Measurements from ENCODE around the gene DPCD. TPM values are rescaled to one million over a fixed set of nuclear protein-coding genes. Genes with fewer than 3 reads are reported as not detected.

DPCD gene
- polyA plus RNA-seq, 1 donor from 2014 or later, result 234 TPM

DNA sequence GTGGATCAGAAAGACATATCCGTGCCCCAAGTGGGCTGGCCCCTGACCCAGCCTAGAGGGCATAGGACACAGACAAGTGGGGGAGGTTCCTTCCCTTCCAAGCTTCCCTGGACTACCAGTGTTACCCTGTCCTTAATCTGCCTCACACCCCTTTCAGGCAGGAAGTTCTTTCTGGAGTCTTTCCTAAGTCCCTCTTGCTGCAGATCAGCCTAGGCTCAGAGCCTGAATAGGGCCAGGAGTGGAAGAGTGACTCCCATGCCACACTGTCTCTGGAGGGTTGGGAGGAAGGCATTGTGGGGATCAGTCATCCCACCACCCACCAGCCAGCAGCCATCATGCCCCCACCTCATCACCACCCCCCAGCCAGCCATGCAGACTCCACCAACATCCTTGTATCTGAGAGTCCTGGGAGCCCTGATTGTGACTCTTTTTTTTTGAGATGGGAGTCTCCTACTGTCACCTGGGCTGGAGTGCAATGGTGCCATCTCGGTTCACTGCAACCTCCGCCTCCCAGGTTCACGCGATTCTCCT lies 22.7 kb upstream of the DPCD start:
- no peaks in the 10 kb centered on the region for H3F3A ChIP-seq (ENCODE audit: insufficient read depth, low read length, poor library complexity, severe bottlenecking)
- H3K79me2 ChIP-seq (replicated peaks; ENCODE audit: insufficient read depth, low read length), result no peaks in the 10 kb centered on the region
- no peak overlapping the region for H3K9ac ChIP-seq (ENCODE audit: low read length)
- no peaks in the 10 kb centered on the region for H3K9me3 ChIP-seq (ENCODE audit: low read length)
- no peak overlapping the region for H3K4me2 ChIP-seq (ENCODE audit: low read length)
- H4K20me1 ChIP-seq (ENCODE audit: insufficient read depth), result no peaks in the 10 kb centered on the region
- H3K9me2 ChIP-seq (ENCODE audit: insufficient read depth, low read length), result no peaks in the 10 kb centered on the region
- TF ChIP-seq, protein P1, sequence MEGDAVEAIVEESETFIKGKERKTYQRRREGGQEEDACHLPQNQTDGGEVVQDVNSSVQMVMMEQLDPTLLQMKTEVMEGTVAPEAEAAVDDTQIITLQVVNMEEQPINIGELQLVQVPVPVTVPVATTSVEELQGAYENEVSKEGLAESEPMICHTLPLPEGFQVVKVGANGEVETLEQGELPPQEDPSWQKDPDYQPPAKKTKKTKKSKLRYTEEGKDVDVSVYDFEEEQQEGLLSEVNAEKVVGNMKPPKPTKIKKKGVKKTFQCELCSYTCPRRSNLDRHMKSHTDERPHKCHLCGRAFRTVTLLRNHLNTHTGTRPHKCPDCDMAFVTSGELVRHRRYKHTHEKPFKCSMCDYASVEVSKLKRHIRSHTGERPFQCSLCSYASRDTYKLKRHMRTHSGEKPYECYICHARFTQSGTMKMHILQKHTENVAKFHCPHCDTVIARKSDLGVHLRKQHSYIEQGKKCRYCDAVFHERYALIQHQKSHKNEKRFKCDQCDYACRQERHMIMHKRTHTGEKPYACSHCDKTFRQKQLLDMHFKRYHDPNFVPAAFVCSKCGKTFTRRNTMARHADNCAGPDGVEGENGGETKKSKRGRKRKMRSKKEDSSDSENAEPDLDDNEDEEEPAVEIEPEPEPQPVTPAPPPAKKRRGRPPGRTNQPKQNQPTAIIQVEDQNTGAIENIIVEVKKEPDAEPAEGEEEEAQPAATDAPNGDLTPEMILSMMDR (IDR thresholded peaks at IDR 0.05; ENCODE audit: poor library complexity, severe bottlenecking), result no peak
- no peak for TF ChIP-seq EZH2 (IDR thresholded peaks at IDR 0.05; ENCODE audit: borderline replicate concordance, insufficient read depth, low read length, poor library complexity, severe bottlenecking)
- TF ChIP-seq MXI1 (conservative IDR thresholded peaks at IDR 0.05; ENCODE audit: poor library complexity, severe bottlenecking), result no peak
- TF ChIP-seq, protein P2, sequence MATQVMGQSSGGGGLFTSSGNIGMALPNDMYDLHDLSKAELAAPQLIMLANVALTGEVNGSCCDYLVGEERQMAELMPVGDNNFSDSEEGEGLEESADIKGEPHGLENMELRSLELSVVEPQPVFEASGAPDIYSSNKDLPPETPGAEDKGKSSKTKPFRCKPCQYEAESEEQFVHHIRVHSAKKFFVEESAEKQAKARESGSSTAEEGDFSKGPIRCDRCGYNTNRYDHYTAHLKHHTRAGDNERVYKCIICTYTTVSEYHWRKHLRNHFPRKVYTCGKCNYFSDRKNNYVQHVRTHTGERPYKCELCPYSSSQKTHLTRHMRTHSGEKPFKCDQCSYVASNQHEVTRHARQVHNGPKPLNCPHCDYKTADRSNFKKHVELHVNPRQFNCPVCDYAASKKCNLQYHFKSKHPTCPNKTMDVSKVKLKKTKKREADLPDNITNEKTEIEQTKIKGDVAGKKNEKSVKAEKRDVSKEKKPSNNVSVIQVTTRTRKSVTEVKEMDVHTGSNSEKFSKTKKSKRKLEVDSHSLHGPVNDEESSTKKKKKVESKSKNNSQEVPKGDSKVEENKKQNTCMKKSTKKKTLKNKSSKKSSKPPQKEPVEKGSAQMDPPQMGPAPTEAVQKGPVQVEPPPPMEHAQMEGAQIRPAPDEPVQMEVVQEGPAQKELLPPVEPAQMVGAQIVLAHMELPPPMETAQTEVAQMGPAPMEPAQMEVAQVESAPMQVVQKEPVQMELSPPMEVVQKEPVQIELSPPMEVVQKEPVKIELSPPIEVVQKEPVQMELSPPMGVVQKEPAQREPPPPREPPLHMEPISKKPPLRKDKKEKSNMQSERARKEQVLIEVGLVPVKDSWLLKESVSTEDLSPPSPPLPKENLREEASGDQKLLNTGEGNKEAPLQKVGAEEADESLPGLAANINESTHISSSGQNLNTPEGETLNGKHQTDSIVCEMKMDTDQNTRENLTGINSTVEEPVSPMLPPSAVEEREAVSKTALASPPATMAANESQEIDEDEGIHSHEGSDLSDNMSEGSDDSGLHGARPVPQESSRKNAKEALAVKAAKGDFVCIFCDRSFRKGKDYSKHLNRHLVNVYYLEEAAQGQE (IDR thresholded peaks at IDR 0.05; ENCODE audit: borderline replicate concordance), result no peak
- no peak for TF ChIP-seq EP300 (conservative IDR thresholded peaks at IDR 0.05; ENCODE audit: poor library complexity, severe bottlenecking)
- no peak for TF ChIP-seq RAD21 (conservative IDR thresholded peaks at IDR 0.05)
- no peak for TF ChIP-seq TAF1 (IDR thresholded peaks at IDR 0.05; ENCODE audit: low read depth)
- TF ChIP-seq POLR2AphosphoS5 (IDR thresholded peaks at IDR 0.05), result no peak
- TF ChIP-seq SMC3 (conservative IDR thresholded peaks at IDR 0.05; ENCODE audit: poor library complexity), result no peak
- no peaks in the 10 kb centered on the region for H3K36me3 ChIP-seq (ENCODE audit: insufficient read depth, low read length)
- no peak overlapping the region for H2AFZ ChIP-seq (ENCODE audit: low read depth, low read length)
- no peak overlapping the region for H3K4me3 ChIP-seq (ENCODE audit: low read length)
- no peak overlapping the region for H3K27ac ChIP-seq (ENCODE audit: low read length)
- H3K27me3 ChIP-seq (ENCODE audit: insufficient read depth, low read depth, low read length), result peaks cover 17% of the 10 kb centered on the region

DNA sequence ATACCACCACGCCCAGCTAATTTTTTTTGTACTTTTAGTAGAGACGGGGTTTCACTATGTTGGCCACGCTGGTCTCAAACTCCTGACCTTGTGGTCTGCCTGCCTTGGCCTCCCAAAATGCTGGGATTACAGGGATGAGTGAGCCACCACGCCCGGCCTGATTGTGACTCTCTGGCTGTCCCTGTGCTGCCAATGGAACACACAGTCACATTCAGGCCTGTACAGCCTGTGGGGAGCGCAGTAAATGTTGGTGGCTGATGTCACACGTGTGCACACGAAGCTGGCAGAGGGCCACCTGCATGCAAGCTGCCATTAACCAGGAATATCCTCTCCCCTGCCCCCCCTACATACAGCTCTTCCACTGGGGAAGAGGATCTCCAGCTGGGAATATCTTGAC lies 22.2 kb upstream of the DPCD start:
- Histone ChIP-seq H3K9me3 (ENCODE audit: low read length) (no peaks in the 10 kb centered on the region), H3K4me2 (ENCODE audit: low read length) (no peak overlapping the region), H3K27ac (ENCODE audit: low read length) (no peak overlapping the region), H2AFZ (ENCODE audit: low read depth, low read length) (no peak overlapping the region), H3K4me3 (ENCODE audit: low read length) (no peak overlapping the region), H3K9me2 (ENCODE audit: insufficient read depth, low read length) (no peaks in the 10 kb centered on the region), H3K9ac (ENCODE audit: low read length) (no peak overlapping the region), H4K20me1 (ENCODE audit: insufficient read depth) (no peaks in the 10 kb centered on the region), H3K79me2 (replicated peaks; ENCODE audit: insufficient read depth, low read length) (no peaks in the 10 kb centered on the region), H3F3A (ENCODE audit: insufficient read depth, low read length, poor library complexity, severe bottlenecking) (no peaks in the 10 kb centered on the region), H3K27me3 (ENCODE audit: insufficient read depth, low read depth, low read length) (peaks cover 20% of the 10 kb centered on the region), H3K36me3 (ENCODE audit: insufficient read depth, low read length) (no peaks in the 10 kb centered on the region)
- TF ChIP-seq RAD21 (conservative IDR thresholded peaks at IDR 0.05), result no peak

All from neural cell (in vitro differentiated cells).